ENCODE measurements around the gene RGN.

RGN gene

DNA sequence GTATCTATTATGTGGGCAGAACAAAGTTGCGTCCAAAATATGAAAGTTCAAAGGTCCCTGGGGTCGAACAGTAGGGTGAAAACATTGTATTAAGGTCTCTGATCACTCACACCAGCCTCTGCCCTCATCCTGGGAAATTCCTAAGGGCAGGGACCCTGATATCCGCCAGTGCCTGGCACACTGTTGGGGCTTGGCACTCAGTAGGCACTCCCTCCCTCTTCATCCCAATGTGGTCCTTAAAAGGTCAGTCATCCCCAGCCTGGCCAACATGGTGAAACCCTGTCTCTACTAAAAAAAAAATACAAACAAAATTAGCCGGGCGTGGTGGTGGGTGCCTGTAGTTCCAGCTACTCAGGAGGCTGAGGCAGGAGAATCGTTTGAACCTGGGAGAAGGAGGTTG is 59.9 kb downstream of the RGN start:
- Histone ChIP-seq H3K27ac (ENCODE audit: low read length) (no peak overlapping the region), H4K20me1 (ENCODE audit: insufficient read depth, low read length) (peaks cover under 1% of the 10 kb centered on the region; the same call in 1 of the 2 replicates), H3K4me2 (ENCODE audit: low read length) (no peak overlapping the region), H3K79me2 (ENCODE audit: low read length) (peaks cover 9% of the 10 kb centered on the region), H2AFZ (ENCODE audit: low read depth, low read length) (no peak overlapping the region), H3K9me3 (ENCODE audit: insufficient read depth, low read length) (no peaks in the 10 kb centered on the region), H3K36me3 (replicated peaks; ENCODE audit: low read depth, low read length) (peaks cover 13% of the 10 kb centered on the region), H3K4me3 (ENCODE audit: low read length) (no peak overlapping the region), H3K27me3 (ENCODE audit: low read depth, low read length) (no peaks in the 10 kb centered on the region), H3K9ac (ENCODE audit: low read length) (no peak overlapping the region), H3K4me1 (ENCODE audit: low read length) (peaks cover under 1% of the 10 kb centered on the region; the same call in 1 of the 2 replicates)
- no peak for TF ChIP-seq EZH2phosphoT487 (IDR thresholded peaks at IDR 0.05; ENCODE audit: low read depth)
- TF ChIP-seq CTCF (IDR thresholded peaks at IDR 0.05; ENCODE audit: low read depth, low read length): no peak
